H1 (cell line): ENCODE measurements around the gene SLC17A4. TPM values are rescaled to one million over a fixed set of nuclear protein-coding genes. Genes with fewer than 3 reads are reported as not detected.

Experiments used
- CTCF ChIA-PET: fragments of 300-600 bp; sonication (Branson Sonifier 250); formaldehyde crosslinking; loops from one replicate; lab custom pipeline; 2021; ENCODE audit not compliant: partially characterized antibody; lab: Charles Lee
- POLR2A ChIA-PET: fragments of 300-600 bp; sonication (Branson Sonifier 250); formaldehyde crosslinking; loops from one replicate; lab custom pipeline; 2021; ENCODE audit warnings: inconsistent platforms; ENCODE audit not compliant: partially characterized antibody; lab: Charles Lee
- DNase-seq, 2 experiments: peaks; one replicate each; pipeline versions ENCODE4 v3.0.0 to v3.0.0-alpha.2; 2010 to 2022; ENCODE audit warnings: low spot score in 2 of 2, low read depth in 1 of 2, mixed read lengths in 1 of 2
- FAIRE-seq: peaks from 2 replicates; lab custom pipeline; 2011; peaks lifted over from hg19 to GRCh38; lab: Jason Lieb, UNC
- H2AFZ ChIP-seq: 2 replicates; pipeline ENCODE4 v1.8.1; 2012; ENCODE audit warnings: low read length, inconsistent platforms
- H2AK5ac ChIP-seq: 2 replicates; pipeline ENCODE4 v1.6.1; 2013; ENCODE audit warnings: low read depth, low read length
- H2BK120ac ChIP-seq: replicated peaks from 2 replicates; pipeline ENCODE3; 2013; ENCODE audit warnings: low read depth, low read length, inconsistent platforms
- H2BK12ac ChIP-seq: 2 replicates; pipeline ENCODE4 v1.6.1; 2013; ENCODE audit warnings: low read depth, low read length
- H2BK15ac ChIP-seq: 2 replicates; pipeline ENCODE4 v1.6.1; 2013; ENCODE audit warnings: low read length
- H2BK20ac ChIP-seq: 2 replicates; pipeline ENCODE4 v1.6.1; 2013; ENCODE audit warnings: low read length
- H2BK5ac ChIP-seq: 2 replicates; pipeline ENCODE4 v1.6.1; 2013; ENCODE audit warnings: low read depth, low read length
- H3K14ac ChIP-seq: 2 replicates; pipeline ENCODE4 v1.6.1; 2013; ENCODE audit warnings: inconsistent platforms; ENCODE audit not compliant: insufficient read length
- H3K18ac ChIP-seq: 2 replicates; pipeline ENCODE4 v1.6.1; 2013; ENCODE audit warnings: low read length; ENCODE audit errors: extremely low read depth
- H3K23ac ChIP-seq: 2 replicates; pipeline ENCODE4 v1.6.1; 2013; ENCODE audit warnings: inconsistent platforms; ENCODE audit not compliant: insufficient read length
- H3K23me2 ChIP-seq: 2 replicates; pipeline ENCODE4 v1.6.1; 2013; ENCODE audit warnings: low read depth, low read length
- H3K27ac ChIP-seq: 2 replicates; pipeline ENCODE4 v1.6.1; 2011; ENCODE audit warnings: low read depth, low read length, inconsistent platforms
- H3K27me3 ChIP-seq, 4 experiments: replicated peaks in 1 of 4; 1 replicate in 1 of 4; 2 replicates in 3 of 4; pipeline versions ENCODE4 v1.6.1 to v1.8.1; 2011 to 2013; ENCODE audit warnings: low read length in 3 of 4, mild to moderate bottlenecking in 3 of 4, inconsistent platforms in 2 of 4, mixed read lengths in 2 of 4, moderate library complexity in 1 of 4; ENCODE audit not compliant: control insufficient read depth in 3 of 4, insufficient read depth in 3 of 4; ENCODE audit errors: extremely low read depth in 1 of 4
- H3K36me3 ChIP-seq, 4 experiments: 2 replicates each; pipeline versions ENCODE4 v1.6.1 to v1.8.1; 2011 to 2013; ENCODE audit warnings: mild to moderate bottlenecking in 4 of 4, low read length in 3 of 4, moderate library complexity in 2 of 4, control low read depth in 1 of 4, inconsistent platforms in 1 of 4; ENCODE audit not compliant: insufficient read depth in 4 of 4, control insufficient read depth in 2 of 4
- H3K4ac ChIP-seq: replicated peaks from 2 replicates; pipeline ENCODE3; 2013; ENCODE audit warnings: low read length, low read depth, mixed read lengths, inconsistent platforms; ENCODE audit not compliant: insufficient read length
- H3K4me1 ChIP-seq, 4 experiments: replicated peaks in 1 of 4; 1 replicate in 1 of 4; 2 replicates in 3 of 4; pipeline versions ENCODE4 v1.6.1 to v1.8.1; 2011 to 2013; ENCODE audit warnings: low read length in 3 of 4, inconsistent platforms in 2 of 4, mixed read lengths in 1 of 4; ENCODE audit not compliant: insufficient read depth in 4 of 4, control insufficient read depth in 3 of 4
- H3K4me2 ChIP-seq, 2 experiments: 2 replicates each; pipeline versions ENCODE4 v1.6.1 to v1.8.1; 2011 to 2013; ENCODE audit warnings: low read depth in 2 of 2, low read length in 2 of 2, control low read depth in 1 of 2, inconsistent platforms in 1 of 2, mild to moderate bottlenecking in 1 of 2; ENCODE audit not compliant: insufficient read depth in 1 of 2
- H3K4me3 ChIP-seq, 4 experiments: fragments of 200-600, 300-600 bp in 1 of 4; sonication (generic), shearing (Covaris generic), sonication (Bioruptor Twin) in 1 of 4; 2 replicates each; pipeline versions ENCODE4 v1.5.1 to v1.8.1; 2011 to 2016; ENCODE audit warnings: low read length in 4 of 4, low read depth in 3 of 4, control low read depth in 2 of 4, inconsistent platforms in 2 of 4, mild to moderate bottlenecking in 2 of 4, mixed read lengths in 1 of 4, moderate library complexity in 1 of 4; ENCODE audit not compliant: insufficient read depth in 2 of 4; ENCODE audit errors: extremely low read depth in 1 of 4
- H3K56ac ChIP-seq: replicated peaks from 2 replicates; pipeline ENCODE3; 2013; ENCODE audit warnings: low read depth, mild to moderate bottlenecking, mixed read lengths, low read length, inconsistent platforms; ENCODE audit not compliant: insufficient read length
- H3K79me1 ChIP-seq: 2 replicates; pipeline ENCODE4 v1.6.1; 2013; ENCODE audit warnings: low read depth, low read length, control low read depth
- H3K79me2 ChIP-seq, 2 experiments: 2 replicates each; pipeline versions ENCODE4 v1.6.1 to v1.8.1; 2012 to 2013; ENCODE audit warnings: low read length in 2 of 2, mild to moderate bottlenecking in 2 of 2, inconsistent platforms in 1 of 2; ENCODE audit not compliant: insufficient read depth in 2 of 2, control insufficient read depth in 1 of 2
- H3K9ac ChIP-seq, 4 experiments: replicated peaks in 1 of 4; 1 replicate in 1 of 4; 2 replicates in 3 of 4; pipeline versions ENCODE4 v1.6.1 to v1.8.1; 2011 to 2013; ENCODE audit warnings: low read depth in 3 of 4, low read length in 3 of 4, control low read depth in 2 of 4, mild to moderate bottlenecking in 2 of 4, moderate library complexity in 2 of 4, inconsistent platforms in 1 of 4; ENCODE audit errors: extremely low read depth in 1 of 4
- H3K9me3 ChIP-seq, 2 experiments: 2 replicates each; pipeline versions ENCODE4 v1.6.1 to v1.8.1; 2012 to 2013; ENCODE audit warnings: mild to moderate bottlenecking in 2 of 2, moderate library complexity in 2 of 2, control low read depth in 1 of 2, inconsistent platforms in 1 of 2, low read depth in 1 of 2, low read length in 1 of 2, mixed read lengths in 1 of 2; ENCODE audit not compliant: insufficient read depth in 2 of 2
- H4K20me1 ChIP-seq, 2 experiments: replicated peaks in 1 of 2; 2 replicates each; pipeline versions ENCODE3 to v1.8.1; 2011 to 2013; ENCODE audit warnings: inconsistent platforms in 2 of 2, low read length in 2 of 2, mild to moderate bottlenecking in 1 of 2; ENCODE audit not compliant: insufficient read depth in 2 of 2, control insufficient read depth in 1 of 2
- H4K5ac ChIP-seq: 2 replicates; pipeline ENCODE4 v1.6.1; 2013; ENCODE audit warnings: low read length, low read depth, mixed read lengths, inconsistent platforms; ENCODE audit not compliant: insufficient read length
- H4K8ac ChIP-seq: 2 replicates; pipeline ENCODE4 v1.8.0; 2013; ENCODE audit warnings: mild to moderate bottlenecking, moderate library complexity, low read length, inconsistent platforms; ENCODE audit not compliant: insufficient read depth; ENCODE audit errors: extremely low read depth
- H4K91ac ChIP-seq: replicated peaks from 2 replicates; pipeline ENCODE3; 2013; ENCODE audit warnings: low read length, mixed read lengths, inconsistent platforms; ENCODE audit not compliant: insufficient read length
- FOSL1 ChIP-seq: IDR thresholded peaks from 2 replicates; pipeline ENCODE4 v1.6.1; 2011; ENCODE audit warnings: mild to moderate bottlenecking, low read depth, low read length, moderate library complexity; ENCODE audit not compliant: insufficient read depth
- WGBS, 2 experiments: shearing (Covaris generic) in 1 of 2; methylation state at CpG; one replicate each; pipeline versions ENCODE4 v1.1.6 to v1.1.7; 2013 to 2015; ENCODE audit warnings: low lambda C conversion rate in 2 of 2, mixed read lengths in 2 of 2, inconsistent platforms in 1 of 2, low coverage in 1 of 2, missing lambda C conversion rate in 1 of 2; ENCODE audit not compliant: insufficient replicate concordance in 2 of 2, insufficient coverage in 1 of 2, insufficient read length in 1 of 2; ENCODE audit errors: extremely low coverage in 1 of 2, missing lambda C conversion rate in 1 of 2; 5-methylcytosine and 5-hydroxymethylcytosine counted together
- polyA plus RNA-seq, 7 experiments: library from polyadenylated mRNA; depleted of rRNA in 3 of 7; stranded (reverse) in 5 of 7; unstranded in 2 of 7; fragments of >200 nt in 5 of 7; fragments of 200-250 nt in 2 of 7; gene quantifications; 1 replicate in 5 of 7; 2 replicates in 1 of 7; 4 replicates in 1 of 7; pipeline versions ENCODE4 v1.2.1 to v1.2.3, GENCODE V29; 2011 to 2013; ENCODE audit warnings: missing spikeins in 2 of 7, mixed read lengths in 2 of 7
- total RNA-seq: library from RNA; stranded (reverse); fragmentation: NEBNext Ultra II Directional; extraction: Animal tissue kit (Norgen Biotek cat#: 25700); gene quantifications from 2 replicates; pipeline ENCODE4 v1.2.1, GENCODE V29; 2021

Gene SLC17A4
- total and polyA plus RNA-seq, 2 of the 8 experiments (the other 6 are each of a cell fraction or from before 2014, with no cell fraction given) = not detected

DNA sequence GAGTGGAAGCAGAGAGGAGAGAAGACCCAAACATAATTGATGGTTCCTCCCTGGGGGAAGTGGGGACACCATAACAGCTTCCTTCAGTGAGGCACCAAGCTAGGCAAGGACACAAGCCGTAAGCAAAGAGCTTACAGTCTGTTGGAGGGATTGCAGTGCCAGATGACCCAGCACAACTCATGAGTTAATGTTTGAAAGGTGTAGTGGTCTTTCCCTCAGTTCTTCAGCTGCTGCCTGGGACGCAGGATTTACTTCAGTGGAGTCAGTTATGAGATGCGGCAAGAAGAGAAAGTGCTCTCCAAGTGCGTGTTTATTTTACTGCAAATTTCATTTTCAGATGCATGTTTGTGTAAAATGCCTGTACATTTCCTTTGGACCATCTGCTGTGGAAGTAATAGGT is 38.7 kb upstream of the SLC17A4 start:
- Histone ChIP-seq H3K4me1 (no peaks in the 10 kb centered on the region), H3K36me3 (no peaks in the 10 kb centered on the region), H2BK15ac (no peak overlapping the region), H3K27me3 (peaks cover 0 to 1% (median 0%) of the 10 kb centered on the region in 4 experiments; a peak in 1 of 7 replicates), H2AK5ac (no peak overlapping the region), H4K91ac (no peak overlapping the region), H4K5ac (no peak overlapping the region), H3K9me3 (no peaks in the 10 kb centered on the region), H3K23me2 (no peaks in the 10 kb centered on the region), H3K4ac (no peak overlapping the region), H2BK20ac (no peak overlapping the region), H2BK12ac (no peak overlapping the region), H3K56ac (no peak overlapping the region), H2BK120ac (no peak overlapping the region), H3K18ac (no peak overlapping the region), H4K8ac (no peak overlapping the region), H3K23ac (no peak overlapping the region), H3K27ac (no peak overlapping the region), H3K79me1 (no peaks in the 10 kb centered on the region), H3K14ac (no peak overlapping the region), H3K4me2 (no peak overlapping the region), H3K9ac (no peak overlapping the region), H2AFZ (no peak overlapping the region), H3K79me2 (no peaks in the 10 kb centered on the region), H4K20me1 (no peaks in the 10 kb centered on the region), H2BK5ac (no peak overlapping the region), H3K4me3 (no peak overlapping the region)
- FAIRE-seq (no peak), DNase-seq (no peak)
- 92% methylated on average over 4 of the region's 4 CpGs; no CpG with 5 or more reads in 1 of the 2 experiments for WGBS, 2 experiments
- POLR2A ChIA-PET = no interaction called here
- CTCF ChIA-PET = interaction anchor here (0.6 to 1.9 kb wide), 9 partner anchors 9 to 492 kb away, joined by 3 to 6 read pairs (median 3); no protein-coding TSS in a partner anchor
- TF ChIP-seq FOSL1 = no peak
